ENCODE measurements around the gene MLXIP. TPM values are rescaled to one million over a fixed set of nuclear protein-coding genes. Genes with fewer than 3 reads are reported as not detected.

Gene MLXIP
- total RNA-seq, 2 experiments from 2014 or later: 27.5 to 44.7 TPM

GRCh38 chr12:122124370-122124769 is 45.8 kb downstream of the MLXIP start:
- Histone ChIP-seq H3K4me3 (ENCODE audit: low read depth, low read length, poor library complexity, severe bottlenecking) (no peak overlapping the region), H3K4me1 (ENCODE audit: insufficient read depth, low read length, poor library complexity, severe bottlenecking) (peaks cover 7% of the 10 kb centered on the region), H2AFZ (ENCODE audit: low read length) (no peak overlapping the region), H3K9me2 (ENCODE audit: insufficient read depth, low read length) (no peaks in the 10 kb centered on the region), H4K20me1 (ENCODE audit: insufficient read depth, low read length) (no peaks in the 10 kb centered on the region), H3K79me2 (ENCODE audit: insufficient read depth, low read depth, low read length) (0 out of 2 replicates have a peak, but pooled peaks cover 3% of the 10 kb centered on the region), H3K27ac (ENCODE audit: low read depth, low read length, poor library complexity, severe bottlenecking) (no peak overlapping the region), H3K9me3 (ENCODE audit: low read length) (no peaks in the 10 kb centered on the region), H3K4me2 (ENCODE audit: low read length) (no peak overlapping the region), H3K36me3 (ENCODE audit: insufficient read depth, low read length) (peaks cover 25% of the 10 kb centered on the region; the same call in 1 of the 2 replicates)
- intact Hi-C loops (cut with micrococcal nuclease; ENCODE audit: unreplicated experiment): no loop called here
- DNase-seq (ENCODE audit: low spot score): no peak
- ChIA-PET POLR2A (interaction anchor here (0.6 kb wide), 1 partner anchor 263 kb away, joined by 3 read pairs; no protein-coding TSS in a partner anchor), CTCF (ENCODE audit: unreplicated experiment) (no interaction called here)
- TF ChIP-seq CTCF (conservative IDR thresholded peaks at IDR 0.05; ENCODE audit: low read length) (no peak), EZH2phosphoT487 (IDR thresholded peaks at IDR 0.05; ENCODE audit: borderline replicate concordance, low read depth, low read length) (no peak)
- BruUV-seq (replicated peaks): no TSS peak

GRCh38 chr12:122125452-122126341 is 47.1 kb downstream of the MLXIP start:
- peaks cover 38% of the 10 kb centered on the region for H3K36me3 ChIP-seq (ENCODE audit: insufficient read depth, low read length)
- POLR2A ChIA-PET: interaction anchor here (0.6 to 0.7 kb wide), 2 partner anchors 37 to 58 kb away, joined by 3 to 4 read pairs; no protein-coding TSS in a partner anchor
- no peak overlapping the region for H2AFZ ChIP-seq (ENCODE audit: low read length)
- H3K4me3 ChIP-seq (ENCODE audit: low read depth, low read length, poor library complexity, severe bottlenecking): no peak overlapping the region
- H3K27ac ChIP-seq (ENCODE audit: low read depth, low read length, poor library complexity, severe bottlenecking): no peak overlapping the region
- 0 out of 2 replicates have a peak, but pooled peaks cover 3% of the 10 kb centered on the region for H3K79me2 ChIP-seq (ENCODE audit: insufficient read depth, low read depth, low read length)
- no TSS peak for BruUV-seq (replicated peaks)
- TF ChIP-seq EZH2phosphoT487 (IDR thresholded peaks at IDR 0.05; ENCODE audit: borderline replicate concordance, low read depth, low read length) (no peak), CTCF (conservative IDR thresholded peaks at IDR 0.05; ENCODE audit: low read length) (no peak)
- no peaks in the 10 kb centered on the region for H4K20me1 ChIP-seq (ENCODE audit: insufficient read depth, low read length)
- no peaks in the 10 kb centered on the region for H3K9me2 ChIP-seq (ENCODE audit: insufficient read depth, low read length)
- no peak for DNase-seq (ENCODE audit: low spot score)
- CTCF ChIA-PET (ENCODE audit: unreplicated experiment): no interaction called here
- H3K4me1 ChIP-seq (ENCODE audit: insufficient read depth, low read length, poor library complexity, severe bottlenecking): peaks cover 7% of the 10 kb centered on the region
- H3K9me3 ChIP-seq (ENCODE audit: low read length): no peaks in the 10 kb centered on the region
- intact Hi-C loops (cut with micrococcal nuclease; ENCODE audit: unreplicated experiment): no loop called here
- no peak overlapping the region for H3K4me2 ChIP-seq (ENCODE audit: low read length)

- BruUV-seq (replicated peaks): no TSS peak
- ChIA-PET POLR2A (interaction anchor here (0.6 to 0.7 kb wide), 2 partner anchors 38 to 58 kb away, joined by 3 to 4 read pairs; no protein-coding TSS in a partner anchor), CTCF (ENCODE audit: unreplicated experiment) (no interaction called here)
- no peak overlapping the region for H3K27ac ChIP-seq (ENCODE audit: low read depth, low read length, poor library complexity, severe bottlenecking)
- DNase-seq (ENCODE audit: low spot score): no peak
- H3K9me2 ChIP-seq (ENCODE audit: insufficient read depth, low read length): no peaks in the 10 kb centered on the region
- 0 out of 2 replicates have a peak, but pooled peaks cover 3% of the 10 kb centered on the region for H3K79me2 ChIP-seq (ENCODE audit: insufficient read depth, low read depth, low read length)
- intact Hi-C loops (cut with micrococcal nuclease; ENCODE audit: unreplicated experiment): no loop called here
- H3K36me3 ChIP-seq (ENCODE audit: insufficient read depth, low read length): peaks cover 44% of the 10 kb centered on the region
- no peak overlapping the region for H3K4me2 ChIP-seq (ENCODE audit: low read length)
- TF ChIP-seq EZH2phosphoT487 (IDR thresholded peaks at IDR 0.05; ENCODE audit: borderline replicate concordance, low read depth, low read length): no peak
- no peak for TF ChIP-seq CTCF (conservative IDR thresholded peaks at IDR 0.05; ENCODE audit: low read length)
- H3K4me1 ChIP-seq (ENCODE audit: insufficient read depth, low read length, poor library complexity, severe bottlenecking): peaks cover 7% of the 10 kb centered on the region
- H3K4me3 ChIP-seq (ENCODE audit: low read depth, low read length, poor library complexity, severe bottlenecking): no peak overlapping the region
- no peaks in the 10 kb centered on the region for H3K9me3 ChIP-seq (ENCODE audit: low read length)
- no peaks in the 10 kb centered on the region for H4K20me1 ChIP-seq (ENCODE audit: insufficient read depth, low read length)
- H2AFZ ChIP-seq (ENCODE audit: low read length): no peak overlapping the region
These were observed 47.7 kb downstream of the MLXIP start for GRCh38 chr12:122126342-122126635.

Data from OCI-LY7 (cell line).